PC-3 (cell line): Measurements from ENCODE around the gene AGAP1.

Experiments used
- CTCF ChIP-seq: fragments of 300-600 bp; sonication (generic); conservative IDR thresholded peaks from 2 replicates; pipeline ENCODE4 v1.5.1; 2017; ENCODE audit warnings: antibody characterized with exemption, low read depth, mild to moderate bottlenecking, low read length
- EZH2 ChIP-seq: fragments of 300-600 bp; sonication (generic); IDR thresholded peaks from one replicate; pipeline ENCODE4 v1.6.1; 2017; ENCODE audit warnings: antibody characterized with exemption, mild to moderate bottlenecking, low read length; ENCODE audit not compliant: unreplicated experiment

GRCh38 chr2:235726554-235726953, 232.7 kb downstream of the AGAP1 start:
- TF ChIP-seq CTCF (no peak), EZH2 (no peak)
